HUES48 (cell line): ENCODE measurements around the gene CRISPLD2.

Source experiments
- H3K27ac ChIP-seq: one replicate; pipeline ENCODE4 v1.7.0; 2013; ENCODE audit warnings: low read depth, low read length, inconsistent platforms
- H3K27me3 ChIP-seq: 2 replicates; pipeline ENCODE4 v1.6.1; 2013; ENCODE audit warnings: mild to moderate bottlenecking, low read length; ENCODE audit not compliant: control insufficient read depth, insufficient read depth
- H3K36me3 ChIP-seq: 2 replicates; pipeline ENCODE4 v1.6.1; 2013; ENCODE audit warnings: low read length; ENCODE audit not compliant: control insufficient read depth, insufficient read depth
- H3K4me1 ChIP-seq: 2 replicates; pipeline ENCODE4 v1.6.1; 2013; ENCODE audit warnings: mild to moderate bottlenecking, low read length; ENCODE audit not compliant: control insufficient read depth, insufficient read depth
- H3K4me3 ChIP-seq: 2 replicates; pipeline ENCODE4 v1.5.1; 2013; ENCODE audit warnings: mild to moderate bottlenecking, low read depth, low read length
- H3K9ac ChIP-seq: 2 replicates; pipeline ENCODE4 v1.6.1; 2013; ENCODE audit warnings: mild to moderate bottlenecking, low read depth, low read length, moderate library complexity
- H3K9me3 ChIP-seq: 2 replicates; pipeline ENCODE4 v1.6.1; 2013; ENCODE audit warnings: low read length; ENCODE audit not compliant: control insufficient read depth, insufficient read depth

CRISPLD2 gene

GRCh38 chr16:84879569-84880487 is 60.0 kb downstream of the CRISPLD2 start:
- Histone ChIP-seq H3K9me3 (no peaks in the 10 kb centered on the region), H3K27ac (no peak overlapping the region), H3K36me3 (no peaks in the 10 kb centered on the region), H3K4me3 (no peak overlapping the region), H3K27me3 (no peaks in the 10 kb centered on the region), H3K9ac (no peak overlapping the region), H3K4me1 (peaks cover 7% of the 10 kb centered on the region)

GRCh38 chr16:84881702-84882521 is 62.1 kb downstream of the CRISPLD2 start:
- Histone ChIP-seq H3K36me3 (no peaks in the 10 kb centered on the region), H3K9me3 (no peaks in the 10 kb centered on the region), H3K4me3 (no peak overlapping the region), H3K4me1 (peaks cover 21% of the 10 kb centered on the region), H3K27ac (no peak overlapping the region), H3K27me3 (no peaks in the 10 kb centered on the region), H3K9ac (no peak overlapping the region)

GRCh38 chr16:84883301-84883700 is 63.5 kb downstream of the CRISPLD2 start:
- H3K36me3 ChIP-seq = no peaks in the 10 kb centered on the region
- peaks cover 23% of the 10 kb centered on the region for H3K4me1 ChIP-seq
- H3K9me3 ChIP-seq = no peaks in the 10 kb centered on the region
- H3K9ac ChIP-seq = no peak overlapping the region
- H3K4me3 ChIP-seq = no peak overlapping the region
- H3K27ac ChIP-seq = no peak overlapping the region
- no peaks in the 10 kb centered on the region for H3K27me3 ChIP-seq

GRCh38 chr16:84884246-84884595 is 64.4 kb downstream of the CRISPLD2 start:
- no peak overlapping the region for H3K9ac ChIP-seq
- no peak overlapping the region for H3K4me3 ChIP-seq
- H3K36me3 ChIP-seq = no peaks in the 10 kb centered on the region
- no peaks in the 10 kb centered on the region for H3K27me3 ChIP-seq
- no peaks in the 10 kb centered on the region for H3K9me3 ChIP-seq
- H3K27ac ChIP-seq = no peak overlapping the region
- H3K4me1 ChIP-seq = peaks cover 23% of the 10 kb centered on the region

GRCh38 chr16:84884596-84885341 is 65.0 kb downstream of the CRISPLD2 start:
- no peaks in the 10 kb centered on the region for H3K27me3 ChIP-seq
- no peaks in the 10 kb centered on the region for H3K9me3 ChIP-seq
- H3K36me3 ChIP-seq = no peaks in the 10 kb centered on the region
- peaks cover 23% of the 10 kb centered on the region for H3K4me1 ChIP-seq
- H3K27ac ChIP-seq = peak overlapping the region; percentile 49
- no peak overlapping the region for H3K4me3 ChIP-seq
- H3K9ac ChIP-seq = no peak overlapping the region

GRCh38 chr16:84885342-84885910 is 65.6 kb downstream of the CRISPLD2 start:
- H3K36me3 ChIP-seq = no peaks in the 10 kb centered on the region

GRCh38 chr16:84886497-84887090 is 66.8 kb downstream of the CRISPLD2 start:
- H3K27ac ChIP-seq = no peak overlapping the region
- no peaks in the 10 kb centered on the region for H3K36me3 ChIP-seq
- no peaks in the 10 kb centered on the region for H3K27me3 ChIP-seq
- no peaks in the 10 kb centered on the region for H3K9me3 ChIP-seq
- H3K9ac ChIP-seq = no peak overlapping the region
- no peak overlapping the region for H3K4me3 ChIP-seq
- peaks cover 23% of the 10 kb centered on the region for H3K4me1 ChIP-seq

More at GRCh38 chr16:84885342-84885910, 65.6 kb downstream of the CRISPLD2 start:
- Histone ChIP-seq H3K4me1 (peaks cover 23% of the 10 kb centered on the region), H3K9ac (no peak overlapping the region), H3K27ac (peak overlapping the region; percentile 49), H3K9me3 (no peaks in the 10 kb centered on the region), H3K27me3 (no peaks in the 10 kb centered on the region), H3K4me3 (no peak overlapping the region)

- Histone ChIP-seq H3K27ac (no peak overlapping the region), H3K27me3 (no peaks in the 10 kb centered on the region), H3K4me3 (no peak overlapping the region), H3K36me3 (no peaks in the 10 kb centered on the region), H3K9ac (no peak overlapping the region), H3K4me1 (peaks cover 23% of the 10 kb centered on the region), H3K9me3 (no peaks in the 10 kb centered on the region)
Measured at GRCh38 chr16:84887207-84887606, 67.4 kb downstream of the CRISPLD2 start.

- Histone ChIP-seq H3K9me3 (no peaks in the 10 kb centered on the region), H3K4me3 (no peak overlapping the region), H3K27me3 (no peaks in the 10 kb centered on the region), H3K27ac (no peak overlapping the region), H3K9ac (no peak overlapping the region), H3K36me3 (no peaks in the 10 kb centered on the region), H3K4me1 (peaks cover 23% of the 10 kb centered on the region)
Measured at GRCh38 chr16:84888450-84888849, 68.7 kb downstream of the CRISPLD2 start.

- Histone ChIP-seq H3K27me3 (no peaks in the 10 kb centered on the region), H3K27ac (no peak overlapping the region), H3K9ac (no peak overlapping the region), H3K4me1 (peaks cover 23% of the 10 kb centered on the region), H3K9me3 (no peaks in the 10 kb centered on the region), H3K36me3 (no peaks in the 10 kb centered on the region), H3K4me3 (no peak overlapping the region)
Measured at GRCh38 chr16:84889066-84889465, 69.3 kb downstream of the CRISPLD2 start.
